GM21723 (cell line): ENCODE measurements around the gene ELF1.
"Not testable (repeated sequence)": the region's sequence is repeated elsewhere in the genome, so short reads cannot be mapped to it uniquely, and the experiment has no call there.

Experiments
- ATAC-seq: cut with Tn5 transposase; IDR thresholded peaks from one replicate; pipeline ENCODE4 v1.9.1; 2021; ENCODE audit warnings: mild to moderate bottlenecking, moderate library complexity; ENCODE audit not compliant: unreplicated experiment

The ELF1 gene

DNA sequence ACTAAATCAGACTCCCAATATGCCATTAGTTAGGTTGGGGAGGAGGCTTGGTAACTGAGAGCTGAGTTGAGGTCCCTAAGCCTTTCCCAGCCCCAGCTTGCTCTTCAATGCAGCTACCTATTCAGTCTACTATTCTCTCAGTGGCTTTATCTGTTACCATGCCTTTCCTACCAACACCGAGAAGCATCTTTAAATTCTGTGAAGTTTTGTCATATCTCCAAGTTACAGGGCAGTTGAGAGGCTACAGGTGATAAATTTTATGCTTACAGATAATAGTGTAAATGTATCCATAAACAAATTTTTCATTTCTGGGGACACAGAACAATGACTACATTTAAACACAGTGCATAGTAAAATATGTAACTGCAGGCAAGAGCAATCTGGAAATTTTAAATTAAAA, 110.6 kb downstream of the ELF1 start:
- no peak for ATAC-seq

GRCh38 chr13:40901032-40901431, 118.1 kb downstream of the ELF1 start:
- ATAC-seq = not testable (repeated sequence)

DNA sequence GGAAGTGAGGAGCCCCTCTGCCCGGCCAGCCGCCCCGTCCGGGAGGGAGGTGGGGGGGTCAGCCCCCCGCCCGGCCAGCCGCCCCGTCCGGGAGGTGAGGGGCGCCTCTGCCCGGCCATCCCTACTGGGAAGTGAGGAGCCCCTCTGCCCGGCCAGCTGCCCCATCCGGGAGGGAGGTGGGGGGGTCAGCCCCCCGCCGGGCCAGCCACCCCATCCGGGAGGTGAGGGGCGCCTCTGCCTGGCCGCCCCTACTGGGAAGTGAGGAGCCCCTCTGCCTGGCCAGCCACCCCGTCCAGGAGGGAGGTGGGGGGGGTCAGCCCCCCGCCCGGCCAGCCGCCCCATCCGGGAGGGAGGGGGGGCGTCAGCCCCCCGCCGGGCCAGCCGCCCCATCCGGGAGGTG, 118.5 kb downstream of the ELF1 start:
- ATAC-seq = not testable (repeated sequence)

DNA sequence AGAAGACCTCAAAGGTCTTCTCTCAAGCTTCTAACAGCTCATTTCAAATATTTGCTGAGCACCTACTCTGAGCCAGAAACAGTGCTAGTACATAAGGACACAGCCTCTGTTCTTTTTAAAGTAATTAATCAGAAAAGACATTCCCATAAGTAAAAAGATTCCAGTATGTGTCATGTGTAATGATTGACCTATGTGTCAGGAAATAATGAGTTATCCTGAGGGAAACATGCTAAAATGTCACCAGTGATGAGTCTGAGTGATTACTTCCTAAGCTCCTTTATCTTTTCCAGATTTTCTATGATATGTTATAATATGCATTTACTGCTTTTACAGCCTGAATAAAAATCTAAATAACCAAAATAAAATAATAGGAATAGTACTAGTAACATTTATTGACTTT, 122.1 kb downstream of the ELF1 start:
- ATAC-seq = no peak

- ATAC-seq = no peak
Observed at GRCh38 chr13:40895227-40896184, 123.6 kb downstream of the ELF1 start.

DNA sequence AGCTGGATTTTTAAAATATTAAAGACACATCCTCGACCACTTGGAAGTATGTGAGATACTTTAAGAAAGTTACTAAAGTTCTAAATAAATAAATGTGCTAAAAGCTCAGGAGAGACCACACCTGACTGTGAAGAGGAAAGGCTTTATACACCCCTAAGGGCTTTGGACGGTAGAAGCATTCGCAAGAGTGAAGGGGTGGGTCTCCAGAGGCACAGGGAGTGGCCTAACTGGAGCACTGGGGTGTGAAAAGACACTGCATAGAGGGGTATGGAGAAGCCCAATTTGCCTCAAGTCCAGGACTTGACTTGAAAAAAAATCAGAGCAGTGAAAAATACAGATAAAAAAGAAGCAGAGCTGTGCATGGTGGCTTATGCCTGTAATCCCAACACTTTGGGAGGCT, 125.5 kb downstream of the ELF1 start:
- not testable (repeated sequence) for ATAC-seq

DNA sequence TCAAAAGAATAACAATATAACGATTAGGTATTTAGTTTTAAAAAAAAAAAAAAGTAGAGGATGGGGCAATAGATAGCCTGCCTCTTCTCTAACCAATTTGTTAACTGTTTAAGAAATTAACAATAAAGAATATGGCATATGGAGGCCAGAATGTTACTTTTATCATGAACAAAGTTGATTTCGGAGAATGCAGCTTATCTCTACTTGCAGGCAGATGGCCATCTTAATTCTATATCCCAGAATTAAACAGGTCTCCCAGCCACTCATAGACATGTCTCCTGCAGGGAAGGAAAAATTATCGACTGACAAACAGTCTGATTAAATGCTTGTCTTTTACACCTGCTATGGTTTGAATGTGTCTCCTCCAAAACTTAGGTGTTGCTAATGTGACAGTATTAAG, 133.1 kb downstream of the ELF1 start:
- ATAC-seq = no peak

GRCh38 chr13:40884175-40884574, 134.9 kb downstream of the ELF1 start:
- not testable (repeated sequence) for ATAC-seq
